B cell (primary cell): ENCODE data around the gene CPA2.

ENCODE experiments used
- EZH2 ChIP-seq: IDR thresholded peaks from 2 replicates; pipeline ENCODE4 v1.6.1; 2012; ENCODE audit warnings: borderline replicate concordance, low read depth, mild to moderate bottlenecking, moderate library complexity, low read length; ENCODE audit not compliant: insufficient read depth, poor library complexity, severe bottlenecking
- TF ChIP-seq, protein P1 (sequence below): fragments of 200-600 bp; IDR thresholded peaks from one replicate; pipeline ENCODE4 v1.8.0; 2022; ENCODE audit warnings: antibody characterized with exemption, mild to moderate bottlenecking

DNA sequence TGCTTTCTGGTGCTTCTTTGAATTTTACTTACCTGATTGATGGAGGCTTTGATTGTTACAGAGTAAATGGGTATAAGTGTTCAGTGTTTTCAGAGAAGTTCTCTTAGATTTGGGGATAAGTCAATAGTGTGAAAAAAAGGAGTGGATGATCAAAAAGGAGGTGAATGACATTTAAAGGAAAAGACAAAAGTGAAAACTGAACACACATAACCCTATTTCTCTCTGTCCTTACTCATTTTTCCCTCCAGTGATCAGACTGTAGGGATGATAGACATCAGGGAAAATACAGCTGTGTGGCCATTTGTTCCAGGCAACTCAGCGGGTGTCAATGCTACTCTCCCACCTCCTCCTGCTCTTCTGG lies 278 bp downstream of the CPA2 start:
- TF ChIP-seq, protein P1, sequence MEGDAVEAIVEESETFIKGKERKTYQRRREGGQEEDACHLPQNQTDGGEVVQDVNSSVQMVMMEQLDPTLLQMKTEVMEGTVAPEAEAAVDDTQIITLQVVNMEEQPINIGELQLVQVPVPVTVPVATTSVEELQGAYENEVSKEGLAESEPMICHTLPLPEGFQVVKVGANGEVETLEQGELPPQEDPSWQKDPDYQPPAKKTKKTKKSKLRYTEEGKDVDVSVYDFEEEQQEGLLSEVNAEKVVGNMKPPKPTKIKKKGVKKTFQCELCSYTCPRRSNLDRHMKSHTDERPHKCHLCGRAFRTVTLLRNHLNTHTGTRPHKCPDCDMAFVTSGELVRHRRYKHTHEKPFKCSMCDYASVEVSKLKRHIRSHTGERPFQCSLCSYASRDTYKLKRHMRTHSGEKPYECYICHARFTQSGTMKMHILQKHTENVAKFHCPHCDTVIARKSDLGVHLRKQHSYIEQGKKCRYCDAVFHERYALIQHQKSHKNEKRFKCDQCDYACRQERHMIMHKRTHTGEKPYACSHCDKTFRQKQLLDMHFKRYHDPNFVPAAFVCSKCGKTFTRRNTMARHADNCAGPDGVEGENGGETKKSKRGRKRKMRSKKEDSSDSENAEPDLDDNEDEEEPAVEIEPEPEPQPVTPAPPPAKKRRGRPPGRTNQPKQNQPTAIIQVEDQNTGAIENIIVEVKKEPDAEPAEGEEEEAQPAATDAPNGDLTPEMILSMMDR = no peak
- TF ChIP-seq EZH2 = no peak
